ENCODE measurements around the gene SREBF2. TPM values are rescaled to one million over a fixed set of nuclear protein-coding genes. Genes with fewer than 3 reads are reported as not detected.

The SREBF2 gene
- polyA plus RNA-seq, 6 donors from 2014 or later = 30.1 to 52.8 (median 40.7) TPM

DNA sequence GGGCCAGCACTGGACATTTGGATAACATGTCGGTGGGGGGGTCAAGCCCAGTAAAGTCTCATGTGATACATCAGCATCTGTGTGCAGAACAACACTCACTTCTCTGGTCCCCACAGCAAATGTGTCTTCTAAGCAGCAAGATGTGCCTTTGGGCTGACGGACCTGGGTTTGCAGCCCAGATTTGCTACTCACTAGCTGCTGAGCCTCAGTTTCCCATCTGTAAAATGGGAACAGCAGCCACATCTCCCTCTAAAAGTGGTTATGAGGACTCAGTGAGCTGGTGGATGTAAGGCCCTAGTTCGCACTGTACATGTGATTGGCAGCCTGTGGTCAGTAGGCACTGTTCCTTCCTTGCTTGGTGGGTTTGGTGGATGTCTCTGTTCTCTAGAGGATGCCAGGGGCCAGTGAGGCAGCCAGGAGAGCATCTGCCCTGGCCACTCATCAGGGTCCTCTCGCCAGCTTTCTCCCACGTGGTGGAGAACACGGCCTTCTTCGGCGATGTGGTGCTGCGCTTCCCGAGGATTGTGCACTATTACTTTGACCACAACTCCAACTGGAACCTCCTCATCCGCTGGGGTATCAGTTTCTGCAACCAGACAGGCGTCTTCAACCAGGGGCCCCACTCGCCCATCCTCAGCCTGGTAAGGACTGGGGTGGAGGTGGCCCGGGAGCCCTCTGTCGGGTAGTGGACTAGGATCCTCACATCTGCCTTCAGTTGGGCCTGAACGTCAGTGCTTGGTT, 19.9 kb upstream of the SREBF2 start:
- Mint-ChIP-seq H3K4me3 (peak overlapping the region in 1 of 8 donors; percentile 25), H3K27me3 (no peaks in the 10 kb centered on the region), H3K36me3 (peaks cover 6 to 13% of the 10 kb centered on the region in 2 donors), H3K27ac (no peak overlapping the region), H3K4me1 (peaks cover 5 to 12% (median 9%) of the 10 kb centered on the region in 3 donors), H3K9me3 (no peaks in the 10 kb centered on the region)
- no peak for ATAC-seq (ENCODE audit: low read depth in 2 of 2)
- no peak for DNase-seq

DNA sequence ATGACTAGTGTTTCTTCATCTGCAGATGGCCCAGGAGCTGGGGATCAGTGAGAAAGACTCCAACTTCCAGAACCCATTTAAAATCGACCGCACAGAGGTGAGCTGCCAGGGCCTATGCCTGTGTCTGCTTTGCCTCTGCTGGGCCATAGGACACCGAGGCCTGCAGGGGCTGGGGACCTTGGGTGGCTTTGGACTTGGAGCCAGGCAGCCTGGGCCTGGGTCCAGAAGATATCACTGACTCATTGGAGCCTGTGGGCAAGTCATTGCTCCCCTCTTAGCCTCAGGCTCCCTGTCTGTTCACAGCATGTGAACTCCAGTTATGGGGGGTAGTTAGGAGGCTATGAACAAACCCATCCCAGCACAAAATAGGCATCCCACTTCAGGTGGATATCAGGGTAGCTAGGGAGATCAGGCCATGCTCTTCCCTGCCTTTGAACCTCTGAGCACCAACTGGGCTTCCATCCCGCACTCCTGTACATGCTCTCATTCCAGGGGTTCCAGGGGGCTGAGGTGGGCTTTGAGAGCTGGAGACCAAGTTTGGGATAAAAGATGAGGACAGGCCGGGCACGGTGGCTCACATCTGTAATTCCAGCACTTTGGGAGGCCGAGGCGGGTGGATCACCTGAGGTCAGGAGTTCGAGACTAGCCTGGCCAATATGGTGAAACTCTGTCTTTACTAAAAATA, 19.0 kb upstream of the SREBF2 start:
- ATAC-seq (ENCODE audit: low read depth in 2 of 2) (no peak), DNase-seq (no peak)
- H3K27me3 Mint-ChIP-seq = no peaks in the 10 kb centered on the region
- H3K9me3 Mint-ChIP-seq = no peaks in the 10 kb centered on the region
- H3K4me1 Mint-ChIP-seq = peaks cover 5% of the 10 kb centered on the region in 3 donors
- no peak overlapping the region for H3K27ac Mint-ChIP-seq
- no peak overlapping the region for H3K4me3 Mint-ChIP-seq
- peaks cover 6 to 13% of the 10 kb centered on the region in 2 donors for H3K36me3 Mint-ChIP-seq

DNA sequence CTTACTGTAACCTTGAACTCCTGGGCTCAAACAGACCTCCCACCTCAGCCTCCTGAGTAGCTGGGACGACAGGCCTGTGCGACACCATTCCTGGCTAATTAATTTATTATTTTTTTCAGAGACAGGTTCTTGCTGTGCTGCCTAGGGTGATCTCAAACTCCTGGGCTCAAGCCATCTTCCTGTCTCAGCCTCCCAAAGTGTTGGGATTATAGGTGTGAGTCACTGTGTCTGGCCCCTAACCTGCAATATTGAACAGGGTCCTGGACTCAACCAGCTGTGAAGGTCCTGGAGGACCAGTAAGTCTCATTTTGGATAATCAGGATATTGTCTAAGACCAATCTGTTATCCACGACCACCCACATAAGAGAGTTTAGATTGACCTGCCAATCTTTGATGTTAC, 17.2 kb upstream of the SREBF2 start:
- Mint-ChIP-seq H3K4me1 (peaks cover 0 to 5% (median 4%) of the 10 kb centered on the region in 3 donors), H3K4me3 (no peak overlapping the region), H3K9me3 (no peaks in the 10 kb centered on the region), H3K36me3 (peaks cover 0 to 7% of the 10 kb centered on the region in 2 donors), H3K27ac (no peak overlapping the region), H3K27me3 (no peaks in the 10 kb centered on the region)
- no peak for DNase-seq
- ATAC-seq (ENCODE audit: low read depth in 2 of 2) = no peak

DNA sequence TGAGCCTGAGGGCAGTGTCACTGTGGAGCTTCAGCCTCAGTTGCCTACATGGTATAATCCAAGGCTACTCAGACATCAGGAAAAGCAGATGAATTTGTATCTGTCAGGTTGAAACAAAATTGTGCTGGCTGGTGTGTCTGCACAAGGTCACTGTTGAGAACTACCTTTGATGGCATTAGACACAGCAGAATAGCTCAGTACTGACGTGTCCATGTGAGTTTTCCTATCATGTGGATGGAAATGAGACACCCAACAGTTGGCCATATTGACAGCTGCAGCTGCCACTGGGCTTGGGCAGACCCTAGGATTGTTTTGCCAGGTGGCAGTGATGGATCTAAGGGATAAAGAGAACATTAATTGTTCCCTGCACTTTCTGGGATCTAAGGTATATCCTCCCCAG, 16.7 kb upstream of the SREBF2 start:
- no peak for ATAC-seq (ENCODE audit: low read depth in 2 of 2)
- Mint-ChIP-seq H3K4me1 (peaks cover 0 to 5% (median 4%) of the 10 kb centered on the region in 3 donors), H3K9me3 (no peaks in the 10 kb centered on the region), H3K27me3 (no peaks in the 10 kb centered on the region), H3K36me3 (peaks cover 0 to 7% of the 10 kb centered on the region in 2 donors), H3K4me3 (no peak overlapping the region), H3K27ac (no peak overlapping the region)
- DNase-seq = no peak

DNA sequence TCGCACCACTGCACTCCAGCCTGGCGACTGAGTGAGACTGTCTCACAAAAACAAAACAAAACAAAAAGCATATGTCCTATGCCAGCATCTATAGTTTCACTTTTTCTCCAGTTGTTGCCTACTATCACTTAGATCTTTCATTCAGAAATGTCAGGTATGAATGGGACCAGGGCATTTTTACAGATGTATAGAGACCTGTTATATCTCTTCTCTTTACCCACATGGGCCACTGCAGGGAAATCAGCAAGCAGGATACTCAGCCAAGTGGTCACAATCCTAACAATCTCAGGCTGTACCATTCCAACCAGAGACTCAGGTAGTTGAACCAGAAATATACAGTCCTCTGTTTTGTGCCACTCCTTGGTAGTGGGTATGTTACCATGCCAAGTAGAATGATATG, 16.0 kb upstream of the SREBF2 start:
- no peak overlapping the region for H3K4me3 Mint-ChIP-seq
- no peak for ATAC-seq (ENCODE audit: low read depth in 2 of 2)
- DNase-seq = no peak
- no peak overlapping the region for H3K27ac Mint-ChIP-seq
- no peaks in the 10 kb centered on the region for H3K9me3 Mint-ChIP-seq
- H3K27me3 Mint-ChIP-seq = no peaks in the 10 kb centered on the region
- H3K4me1 Mint-ChIP-seq = peaks cover 0 to 9% (median 9%) of the 10 kb centered on the region in 3 donors
- H3K36me3 Mint-ChIP-seq = peaks cover 0 to 7% of the 10 kb centered on the region in 2 donors

DNA sequence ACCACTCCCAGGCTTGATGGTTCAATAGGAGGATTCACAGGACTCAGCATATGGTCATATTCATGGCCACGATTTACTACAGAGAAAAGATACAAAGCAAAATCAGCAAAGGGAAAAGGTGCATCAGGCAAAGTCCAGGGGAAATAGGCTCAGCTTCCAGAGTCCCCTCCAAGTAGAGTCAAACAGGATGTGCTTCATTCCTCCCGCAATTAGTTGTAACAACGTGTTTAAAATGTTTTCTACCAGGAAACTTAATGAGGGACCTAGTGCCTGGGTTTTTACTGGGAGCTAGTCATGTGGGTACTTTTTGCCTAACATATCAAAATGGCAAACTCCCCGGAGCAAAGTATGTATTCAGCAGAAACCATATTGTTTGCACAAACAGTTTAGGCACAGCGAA, 14.9 kb upstream of the SREBF2 start:
- no peaks in the 10 kb centered on the region for H3K27me3 Mint-ChIP-seq
- peaks cover 5 to 21% (median 15%) of the 10 kb centered on the region in 3 donors for H3K4me1 Mint-ChIP-seq
- no peak for ATAC-seq (ENCODE audit: low read depth in 2 of 2)
- no peak overlapping the region for H3K27ac Mint-ChIP-seq
- H3K9me3 Mint-ChIP-seq = no peaks in the 10 kb centered on the region
- H3K4me3 Mint-ChIP-seq = no peak overlapping the region
- peaks cover 0 to 7% of the 10 kb centered on the region in 2 donors for H3K36me3 Mint-ChIP-seq
- DNase-seq = no peak

DNA sequence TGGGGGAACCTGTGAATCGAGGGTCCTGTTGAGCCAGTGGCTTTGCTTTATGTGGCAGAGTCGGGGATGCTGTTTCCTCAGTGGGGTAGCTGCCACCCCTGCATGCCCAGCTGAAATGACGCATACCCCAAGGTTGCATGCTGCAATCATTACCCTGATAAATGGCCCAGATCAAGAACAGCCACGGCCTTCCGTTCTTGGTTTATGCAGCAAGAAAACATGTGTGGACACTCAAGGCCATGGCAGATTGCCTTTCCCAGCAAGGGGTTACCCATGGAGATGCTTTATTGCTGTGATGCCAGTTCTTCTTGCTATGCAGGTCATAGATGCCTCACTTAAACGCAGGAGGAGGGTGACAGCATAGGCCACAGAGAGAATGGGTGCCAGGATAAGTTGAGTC, 14.3 kb upstream of the SREBF2 start:
- H3K27me3 Mint-ChIP-seq = no peaks in the 10 kb centered on the region
- peaks cover 0 to 7% of the 10 kb centered on the region in 2 donors for H3K36me3 Mint-ChIP-seq
- DNase-seq (no peak), ATAC-seq (ENCODE audit: low read depth in 2 of 2) (no peak)
- no peak overlapping the region for H3K4me3 Mint-ChIP-seq
- peaks cover 8 to 22% (median 15%) of the 10 kb centered on the region in 3 donors for H3K4me1 Mint-ChIP-seq
- H3K27ac Mint-ChIP-seq = no peak overlapping the region
- no peaks in the 10 kb centered on the region for H3K9me3 Mint-ChIP-seq

DNA sequence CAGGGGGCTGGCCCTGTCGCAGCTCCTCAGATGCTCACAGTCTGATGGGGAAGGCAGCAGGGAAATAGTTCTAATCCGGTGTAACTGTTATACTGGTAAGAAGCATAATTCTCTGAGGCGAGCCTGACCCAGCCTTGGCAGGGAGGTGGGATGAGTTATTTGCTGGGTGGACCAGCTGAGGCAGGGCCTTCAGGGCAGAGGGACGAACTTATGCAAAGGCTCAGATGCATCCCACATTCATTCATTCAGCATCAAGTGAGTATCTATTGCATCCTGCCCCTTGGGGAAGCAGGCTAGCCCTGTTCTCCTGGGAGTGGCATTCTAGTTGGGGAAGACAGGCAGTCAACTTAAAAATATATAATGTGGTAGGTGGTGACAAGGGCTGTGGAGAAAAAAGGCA, 13.6 kb upstream of the SREBF2 start:
- H3K4me3 Mint-ChIP-seq = no peak overlapping the region
- no peaks in the 10 kb centered on the region for H3K27me3 Mint-ChIP-seq
- H3K27ac Mint-ChIP-seq = peak overlapping the region in 2 of 6 donors; percentile 48 to 63
- no peak for DNase-seq
- peaks cover 14 to 20% (median 18%) of the 10 kb centered on the region in 3 donors for H3K4me1 Mint-ChIP-seq
- H3K9me3 Mint-ChIP-seq = no peaks in the 10 kb centered on the region
- H3K36me3 Mint-ChIP-seq = peaks cover 5 to 7% of the 10 kb centered on the region in 2 donors
- ATAC-seq (ENCODE audit: low read depth in 2 of 2) = no peak

DNA sequence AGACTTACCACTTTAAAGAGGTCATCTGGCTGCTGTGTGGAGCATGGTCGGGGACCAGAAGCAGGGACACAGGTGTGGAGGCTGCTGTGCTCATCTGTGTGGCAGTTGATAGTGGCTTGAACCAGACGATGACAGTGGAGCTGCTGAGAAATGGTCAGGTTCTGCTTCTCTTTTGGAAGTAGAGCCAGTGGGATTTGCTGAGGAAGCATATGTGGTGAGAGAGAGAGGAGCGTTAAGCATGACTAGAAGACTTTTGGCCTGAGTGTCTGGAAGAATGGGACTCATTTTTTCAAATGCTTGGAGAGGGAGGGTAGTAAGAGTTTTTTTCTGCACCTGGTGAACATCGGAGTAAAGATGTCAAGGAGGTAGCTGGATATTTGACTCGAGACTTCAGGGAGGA, 12.5 kb upstream of the SREBF2 start:
- peak overlapping the region in 2 of 6 donors; percentile 22 to 56 for H3K27ac Mint-ChIP-seq
- no peaks in the 10 kb centered on the region for H3K9me3 Mint-ChIP-seq
- DNase-seq = no peak
- no peak for ATAC-seq (ENCODE audit: low read depth in 2 of 2)
- peaks cover 5 to 7% of the 10 kb centered on the region in 2 donors for H3K36me3 Mint-ChIP-seq
- no peaks in the 10 kb centered on the region for H3K27me3 Mint-ChIP-seq
- H3K4me1 Mint-ChIP-seq = peaks cover 14 to 18% (median 17%) of the 10 kb centered on the region in 3 donors
- no peak overlapping the region for H3K4me3 Mint-ChIP-seq

DNA sequence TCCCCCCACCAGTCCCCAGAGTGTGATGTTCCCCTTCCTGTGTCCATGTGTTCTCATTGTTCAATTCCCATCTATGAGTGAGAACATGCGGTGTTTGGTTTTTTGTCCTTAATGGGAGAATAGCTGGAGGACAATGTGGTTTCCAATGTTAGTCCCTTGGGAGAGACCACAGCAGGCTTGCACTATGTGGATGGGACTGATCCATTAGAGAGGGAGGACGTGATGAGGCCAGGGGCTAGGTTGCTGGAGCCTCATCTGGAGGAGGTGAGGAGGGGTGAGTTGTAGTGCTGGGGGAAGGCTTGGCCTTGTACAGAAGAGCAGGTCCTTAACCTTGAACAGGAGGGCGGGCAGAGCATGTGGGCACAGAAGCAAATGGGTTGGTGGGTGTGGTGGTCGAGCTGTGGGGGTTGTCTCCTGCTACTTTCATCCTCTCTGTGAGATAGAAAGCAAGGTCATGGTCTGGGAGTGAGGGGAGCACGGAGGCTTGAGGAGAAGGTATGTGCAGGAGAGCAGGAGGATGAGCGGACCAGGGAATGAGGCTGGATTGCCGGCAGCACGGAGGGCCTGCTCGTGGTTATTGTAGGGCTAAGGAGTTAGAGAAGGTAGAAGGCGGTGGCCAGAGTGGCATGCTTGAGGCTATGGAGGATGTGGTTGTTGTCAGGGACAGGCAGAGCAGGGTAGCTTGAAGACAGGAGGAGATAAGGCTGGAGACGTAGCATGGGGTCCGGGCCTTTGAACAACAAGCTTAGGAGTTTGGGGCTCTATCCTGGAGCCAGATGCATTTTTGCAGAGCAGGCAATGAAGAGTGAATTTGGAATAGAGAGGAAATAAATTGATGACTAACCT, 11.2 kb upstream of the SREBF2 start:
- no peak for DNase-seq
- no peak for ATAC-seq (ENCODE audit: low read depth in 2 of 2)
- Mint-ChIP-seq H3K36me3 (peaks cover 5 to 7% of the 10 kb centered on the region in 2 donors), H3K4me3 (no peak overlapping the region), H3K9me3 (no peaks in the 10 kb centered on the region), H3K27me3 (no peaks in the 10 kb centered on the region), H3K4me1 (peaks cover 14 to 18% (median 17%) of the 10 kb centered on the region in 3 donors), H3K27ac (peak overlapping the region in 4 of 6 donors; percentile 20 to 82 (median 50))

DNA sequence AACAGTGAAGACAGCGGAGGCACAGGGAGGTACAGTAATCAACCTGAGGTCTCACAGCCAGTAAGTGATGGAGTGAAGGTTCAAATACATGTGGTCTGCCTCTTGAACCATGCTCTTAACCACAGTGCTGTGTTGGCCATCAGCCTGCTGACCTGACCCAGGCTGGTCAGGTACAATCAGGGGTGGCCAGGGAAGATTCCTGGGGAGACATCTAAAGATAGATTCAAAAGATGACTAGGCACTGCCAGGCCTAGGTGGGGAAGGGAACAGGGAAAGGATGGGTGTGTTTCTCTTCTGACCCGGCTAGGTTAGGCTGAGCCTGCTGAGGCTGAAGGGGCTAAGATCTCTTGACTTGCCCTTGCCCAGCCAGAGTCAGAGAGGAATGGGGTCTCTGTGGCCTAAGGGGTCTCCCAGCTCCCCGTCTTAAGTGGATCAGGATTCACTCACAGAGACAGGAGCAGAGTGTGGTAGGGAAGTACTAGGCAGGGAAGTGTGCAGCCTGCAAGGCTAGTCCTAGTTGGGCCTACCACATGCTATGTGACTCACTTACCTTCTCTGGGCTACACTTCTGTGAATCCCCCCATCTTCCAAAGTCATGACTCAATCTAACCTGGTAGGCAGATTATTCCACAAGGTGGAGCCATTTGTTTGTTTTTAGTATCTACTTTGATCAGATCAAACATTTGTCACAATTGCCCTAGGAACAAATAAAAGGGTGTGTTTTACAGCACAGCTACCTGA, 10.4 kb upstream of the SREBF2 start:
- Mint-ChIP-seq H3K27ac (peak overlapping the region; percentile 28 to 75 (median 38)), H3K4me1 (peaks cover 14 to 18% (median 17%) of the 10 kb centered on the region in 3 donors), H3K4me3 (no peak overlapping the region), H3K27me3 (no peaks in the 10 kb centered on the region), H3K36me3 (peaks cover 5 to 7% of the 10 kb centered on the region in 2 donors), H3K9me3 (no peaks in the 10 kb centered on the region)
- DNase-seq (peak; percentile 73), ATAC-seq (ENCODE audit: low read depth in 2 of 2) (peak; percentile 96 to 97)

DNA sequence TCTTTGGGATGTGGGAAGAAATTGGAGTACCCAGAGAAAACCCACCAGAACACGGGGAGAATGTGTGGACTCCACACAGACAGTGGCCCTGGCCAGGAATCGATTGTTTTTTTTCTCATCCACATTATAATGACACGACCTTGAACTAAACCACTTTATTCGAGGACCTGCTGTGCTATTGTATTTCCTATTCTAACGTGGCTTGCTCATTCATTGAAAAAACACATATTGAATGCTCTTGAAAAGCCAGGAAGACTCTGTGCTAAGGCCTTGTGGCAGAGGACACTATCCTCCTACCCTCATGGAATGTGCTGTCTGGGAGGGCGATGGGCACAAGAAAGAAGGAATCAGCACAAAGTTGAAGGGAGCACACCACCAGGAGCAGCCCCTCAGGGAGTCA, 9.1 kb upstream of the SREBF2 start:
- Mint-ChIP-seq H3K4me1 (peaks cover 14 to 23% (median 23%) of the 10 kb centered on the region in 3 donors), H3K4me3 (no peak overlapping the region), H3K9me3 (no peaks in the 10 kb centered on the region), H3K27me3 (no peaks in the 10 kb centered on the region), H3K36me3 (peaks cover 5 to 7% of the 10 kb centered on the region in 2 donors), H3K27ac (peak overlapping the region in 5 of 6 donors; percentile 4 to 91 (median 59))
- DNase-seq (no peak), ATAC-seq (ENCODE audit: low read depth in 2 of 2) (no peak)

DNA sequence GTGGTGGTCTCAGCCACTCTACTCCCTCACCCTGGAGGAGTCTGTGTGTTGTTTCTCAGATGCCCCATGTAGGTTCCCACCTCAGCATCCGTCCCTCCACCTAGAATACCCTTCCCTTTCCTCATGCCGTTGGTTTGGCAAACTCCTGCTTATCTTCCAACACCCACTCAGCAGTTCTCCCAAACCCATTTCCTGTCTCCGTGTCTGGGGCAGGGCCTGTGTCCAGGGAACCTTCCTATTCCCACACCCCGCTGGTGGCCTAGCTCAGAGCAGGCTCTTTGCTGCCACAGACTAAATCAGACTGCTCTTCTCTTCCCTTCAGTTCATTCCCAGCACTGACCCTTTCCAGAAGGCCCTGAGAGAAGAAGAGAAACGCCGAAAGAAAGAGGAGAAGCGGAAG, 7.5 kb upstream of the SREBF2 start:
- peaks cover 14 to 35% (median 28%) of the 10 kb centered on the region in 3 donors for H3K4me1 Mint-ChIP-seq
- H3K4me3 Mint-ChIP-seq = no peak overlapping the region
- H3K36me3 Mint-ChIP-seq = peaks cover 0 to 5% of the 10 kb centered on the region in 2 donors

More for the DNA sequence above, 7.5 kb upstream of the SREBF2 start:
- no peaks in the 10 kb centered on the region for H3K27me3 Mint-ChIP-seq
- peak overlapping the region in 2 of 6 donors; percentile 29 to 89 for H3K27ac Mint-ChIP-seq
- DNase-seq (no peak), ATAC-seq (ENCODE audit: low read depth in 2 of 2) (no peak)
- no peaks in the 10 kb centered on the region for H3K9me3 Mint-ChIP-seq
